ENCODE measurements around the gene ABCC6.
A peak's percentile ranks its signal among the peaks of the same experiment; 100 is the strongest.
"Not testable (repeated sequence)": the region's sequence is repeated elsewhere in the genome, so short reads cannot be mapped to it uniquely, and the experiment has no call there.

Gene ABCC6

DNA sequence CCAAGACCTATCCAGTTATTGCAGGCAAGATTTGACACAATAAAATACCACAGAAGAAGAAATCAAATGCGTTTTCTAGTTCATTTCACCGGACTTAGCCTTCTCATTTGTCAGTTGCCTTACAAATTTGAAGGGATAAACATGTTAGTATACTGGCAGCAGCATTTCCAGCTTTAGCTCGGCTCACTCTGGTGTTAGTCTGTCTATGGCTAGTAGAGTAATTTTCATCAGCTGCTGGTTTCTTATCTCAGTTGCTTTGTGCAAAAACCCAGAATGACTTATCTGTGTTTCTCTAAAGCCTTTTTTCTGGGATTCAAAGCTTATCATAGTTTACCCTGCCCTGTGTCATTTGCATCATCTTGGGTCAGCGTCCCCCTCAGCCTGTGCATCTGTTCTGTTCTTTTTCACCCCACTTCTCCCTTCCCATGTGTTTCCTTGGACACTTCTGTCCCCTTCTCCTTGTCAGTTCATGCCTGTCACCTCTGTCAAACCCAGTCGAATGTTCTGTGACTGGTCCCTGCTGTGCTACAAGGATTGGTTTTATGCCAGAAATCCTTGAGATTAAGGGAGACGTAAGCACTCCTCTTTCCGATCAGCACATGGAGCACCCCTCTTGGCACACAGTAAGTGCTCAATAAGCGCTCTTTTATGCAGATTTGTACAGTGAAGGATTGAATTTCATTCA is 23.4 kb upstream of the ABCC6 start:
- H3K4me1 Mint-ChIP-seq (ENCODE audit: low read depth); H3K27me3 Mint-ChIP-seq; H3K36me3 Mint-ChIP-seq (ENCODE audit: low read depth); intact Hi-C loops (cut with micrococcal nuclease); H3K27ac Mint-ChIP-seq; H3K9me3 Mint-ChIP-seq; H3K4me3 Mint-ChIP-seq: not testable (repeated sequence)

DNA sequence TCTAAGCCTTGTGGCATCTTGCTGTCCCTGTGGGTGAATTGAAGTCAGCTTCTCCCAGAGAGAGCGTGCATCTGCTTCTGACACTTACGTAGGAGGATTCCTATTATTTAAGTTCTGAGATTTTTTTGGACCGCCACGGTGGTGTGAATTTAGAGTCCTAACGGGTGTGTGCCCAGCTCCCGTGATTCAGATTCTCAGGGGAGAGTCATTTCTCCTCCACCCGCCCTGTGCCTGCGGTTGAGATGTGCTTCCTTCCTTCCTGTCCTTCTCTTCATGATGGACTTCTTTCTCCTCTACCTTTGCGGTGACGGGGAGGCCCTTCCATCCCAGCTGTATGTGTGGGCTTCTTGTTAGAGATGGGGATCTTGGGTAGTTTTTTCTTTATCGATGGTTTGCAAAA is 20.6 kb upstream of the ABCC6 start:
- H3K27ac Mint-ChIP-seq; H3K4me3 Mint-ChIP-seq; H3K9me3 Mint-ChIP-seq; H3K36me3 Mint-ChIP-seq (ENCODE audit: low read depth); intact Hi-C loops (cut with micrococcal nuclease); H3K4me1 Mint-ChIP-seq (ENCODE audit: low read depth); H3K27me3 Mint-ChIP-seq: not testable (repeated sequence)

DNA sequence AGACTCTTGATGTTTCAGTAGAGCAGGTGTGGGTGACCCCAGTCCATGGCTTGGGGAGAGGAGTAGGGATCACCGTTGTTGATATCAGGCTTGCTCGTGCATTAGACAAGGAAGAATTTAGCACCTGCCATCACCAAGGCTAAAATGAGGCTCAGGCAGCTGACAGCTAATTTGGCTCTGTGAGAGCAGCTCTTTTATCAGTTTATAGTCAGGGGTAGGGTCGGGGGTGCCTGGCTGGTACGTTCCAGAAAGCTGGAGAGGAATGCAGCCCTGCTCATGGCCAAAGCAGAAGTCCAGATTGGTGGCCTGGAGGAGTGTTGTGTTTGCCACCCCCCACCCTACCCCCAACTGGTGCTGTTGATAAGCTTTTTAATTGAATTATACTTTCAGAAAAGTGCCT is 17.4 kb upstream of the ABCC6 start:
- H3K4me1 Mint-ChIP-seq (ENCODE audit: low read depth): not testable (repeated sequence)

DNA sequence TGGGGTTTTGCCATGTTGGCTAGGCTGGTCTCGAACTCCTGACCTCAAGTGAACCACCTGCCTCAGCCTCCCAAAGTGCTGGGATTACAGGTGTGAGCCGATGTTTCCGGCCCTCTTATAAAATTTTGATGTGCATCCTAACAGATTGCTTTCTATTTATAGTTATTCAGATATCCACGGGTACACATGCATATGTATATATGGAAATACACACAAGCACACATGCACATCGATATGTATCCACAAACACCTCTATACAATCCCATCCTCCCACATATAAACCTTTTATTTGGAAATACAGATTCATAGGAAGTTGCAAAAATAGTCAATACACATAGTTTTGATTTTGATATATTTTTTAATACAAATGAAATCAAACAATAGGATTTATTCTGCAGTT is 14.4 kb upstream of the ABCC6 start:
- H3K4me1 Mint-ChIP-seq (ENCODE audit: low read depth); intact Hi-C loops (cut with micrococcal nuclease); H3K36me3 Mint-ChIP-seq (ENCODE audit: low read depth); H3K4me3 Mint-ChIP-seq; H3K9me3 Mint-ChIP-seq; H3K27me3 Mint-ChIP-seq; H3K27ac Mint-ChIP-seq: not testable (repeated sequence)

More for the DNA sequence above, 17.4 kb upstream of the ABCC6 start:
- H3K27me3 Mint-ChIP-seq; intact Hi-C loops (cut with micrococcal nuclease); H3K9me3 Mint-ChIP-seq; H3K36me3 Mint-ChIP-seq (ENCODE audit: low read depth); H3K4me3 Mint-ChIP-seq; H3K27ac Mint-ChIP-seq: not testable (repeated sequence)

DNA sequence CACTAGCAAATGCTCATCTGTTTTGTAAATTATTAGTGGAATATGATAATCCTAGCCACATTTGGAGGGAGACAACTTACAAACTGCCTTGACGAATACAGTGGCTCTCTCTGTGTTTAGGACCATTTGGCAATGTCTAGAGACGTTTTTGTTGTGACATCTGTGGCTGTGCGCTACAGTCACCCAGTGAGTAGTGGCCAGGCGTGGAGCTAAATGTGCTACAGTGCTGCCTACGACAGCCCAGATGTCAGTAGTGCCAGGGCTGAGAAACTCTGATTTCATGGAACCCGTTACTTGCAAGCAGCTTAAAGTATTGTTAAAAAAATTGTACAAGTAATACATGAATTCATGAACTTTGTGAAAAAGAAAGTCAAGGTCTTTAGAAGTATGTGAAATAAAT is 13.8 kb upstream of the ABCC6 start:
- intact Hi-C loops (cut with micrococcal nuclease); H3K9me3 Mint-ChIP-seq; H3K27me3 Mint-ChIP-seq; H3K4me1 Mint-ChIP-seq (ENCODE audit: low read depth); H3K36me3 Mint-ChIP-seq (ENCODE audit: low read depth); H3K4me3 Mint-ChIP-seq; H3K27ac Mint-ChIP-seq: not testable (repeated sequence)

DNA sequence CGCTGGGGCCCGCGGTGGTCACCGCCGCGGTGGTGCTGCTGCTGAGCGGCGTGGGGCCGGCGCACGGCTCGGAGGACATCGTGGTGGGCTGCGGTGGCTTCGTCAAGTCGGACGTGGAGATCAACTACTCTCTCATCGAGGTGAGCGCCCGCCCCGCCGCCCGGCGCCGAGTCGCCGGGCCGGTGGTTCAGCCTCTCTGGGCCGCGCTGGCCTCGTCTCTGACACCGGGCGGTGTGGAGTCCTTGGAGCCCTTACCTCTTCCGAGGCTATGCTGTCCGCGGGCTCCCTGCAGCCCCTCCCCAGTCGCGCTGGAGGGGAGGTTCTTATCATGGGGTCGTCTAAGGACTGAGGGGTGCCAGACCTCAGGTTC is 9.4 kb upstream of the ABCC6 start:
- H3K27ac Mint-ChIP-seq; H3K4me1 Mint-ChIP-seq (ENCODE audit: low read depth); H3K9me3 Mint-ChIP-seq; intact Hi-C loops (cut with micrococcal nuclease); H3K4me3 Mint-ChIP-seq; H3K36me3 Mint-ChIP-seq (ENCODE audit: low read depth); H3K27me3 Mint-ChIP-seq: not testable (repeated sequence)

DNA sequence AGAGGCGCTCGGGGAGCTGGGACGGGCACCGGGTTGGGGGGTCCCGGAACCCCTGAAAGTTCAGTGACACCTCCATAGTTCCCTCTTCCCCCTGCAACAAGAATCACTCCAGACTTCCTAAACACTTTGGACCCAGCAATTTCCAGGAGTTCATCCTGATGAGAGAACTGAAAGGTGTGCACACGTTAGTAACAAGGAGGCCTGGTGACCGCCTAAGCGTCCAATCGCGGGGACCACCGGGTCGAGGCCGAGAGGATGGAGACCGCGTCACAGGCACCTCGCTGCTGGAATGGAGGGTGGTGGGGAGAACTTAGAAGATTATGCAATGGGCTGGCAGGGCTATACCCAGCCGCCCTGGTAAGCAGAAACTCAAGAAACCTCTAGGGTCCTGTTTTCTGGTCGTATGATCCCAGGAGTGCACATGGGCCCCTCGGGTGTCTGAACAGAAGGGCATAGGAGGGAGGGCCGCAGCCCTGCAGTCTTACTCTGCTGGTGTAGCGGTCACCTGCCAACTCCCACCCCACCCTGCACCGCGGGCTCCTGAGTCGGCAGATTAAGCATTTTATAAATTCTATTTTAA is 458 bp upstream of the ABCC6 start:
- H3K27ac Mint-ChIP-seq; intact Hi-C loops (cut with micrococcal nuclease); H3K36me3 Mint-ChIP-seq (ENCODE audit: low read depth); H3K27me3 Mint-ChIP-seq; H3K4me1 Mint-ChIP-seq (ENCODE audit: low read depth); H3K9me3 Mint-ChIP-seq: not testable (repeated sequence)
- peak overlapping the region; percentile 44 for H3K4me3 Mint-ChIP-seq

DNA sequence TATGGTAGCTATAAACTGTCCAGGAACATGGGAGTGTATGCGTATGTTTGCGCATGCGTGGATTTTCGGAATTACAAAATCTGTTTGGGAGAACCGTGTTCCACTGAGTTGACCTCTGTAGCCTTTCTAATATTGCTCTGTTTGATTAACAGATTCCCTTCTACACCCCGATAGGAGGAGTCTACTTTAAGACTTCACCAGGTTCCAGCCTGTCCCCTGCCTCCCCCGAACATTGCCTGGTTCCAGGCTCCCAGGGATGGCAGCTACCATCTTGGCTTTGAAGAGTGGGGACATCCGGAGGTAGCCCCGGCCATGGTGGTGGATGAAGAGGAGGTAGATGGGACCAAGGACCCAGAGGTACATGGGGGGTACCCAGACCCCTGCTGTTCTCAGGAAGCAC is 1.9 kb downstream of the ABCC6 start:
- H3K9me3 Mint-ChIP-seq; H3K4me1 Mint-ChIP-seq (ENCODE audit: low read depth); H3K27ac Mint-ChIP-seq; H3K36me3 Mint-ChIP-seq (ENCODE audit: low read depth); intact Hi-C loops (cut with micrococcal nuclease); H3K27me3 Mint-ChIP-seq; H3K4me3 Mint-ChIP-seq: not testable (repeated sequence)

DNA sequence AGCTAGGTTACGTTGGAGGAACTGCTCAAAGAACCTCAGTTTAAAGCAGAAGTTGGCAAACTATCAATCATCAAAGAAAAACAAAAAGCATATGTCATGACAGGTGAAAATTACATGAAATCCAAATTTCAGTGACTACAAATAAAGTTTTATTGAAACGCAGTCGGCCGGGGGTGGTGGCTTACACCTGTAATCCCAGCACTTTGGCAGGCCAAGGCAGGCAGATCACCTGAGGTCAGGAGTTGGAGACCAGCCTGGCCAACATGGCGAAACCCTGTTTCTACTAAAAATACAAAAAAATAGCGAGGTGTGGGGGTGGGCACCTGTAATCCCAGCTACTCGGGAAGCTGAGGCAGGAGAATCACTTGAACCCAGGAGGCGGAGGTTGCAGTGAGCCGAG is 2.8 kb downstream of the ABCC6 start:
- H3K4me1 Mint-ChIP-seq (ENCODE audit: low read depth); H3K27me3 Mint-ChIP-seq; H3K36me3 Mint-ChIP-seq (ENCODE audit: low read depth); H3K9me3 Mint-ChIP-seq; H3K27ac Mint-ChIP-seq; intact Hi-C loops (cut with micrococcal nuclease); H3K4me3 Mint-ChIP-seq: not testable (repeated sequence)

DNA sequence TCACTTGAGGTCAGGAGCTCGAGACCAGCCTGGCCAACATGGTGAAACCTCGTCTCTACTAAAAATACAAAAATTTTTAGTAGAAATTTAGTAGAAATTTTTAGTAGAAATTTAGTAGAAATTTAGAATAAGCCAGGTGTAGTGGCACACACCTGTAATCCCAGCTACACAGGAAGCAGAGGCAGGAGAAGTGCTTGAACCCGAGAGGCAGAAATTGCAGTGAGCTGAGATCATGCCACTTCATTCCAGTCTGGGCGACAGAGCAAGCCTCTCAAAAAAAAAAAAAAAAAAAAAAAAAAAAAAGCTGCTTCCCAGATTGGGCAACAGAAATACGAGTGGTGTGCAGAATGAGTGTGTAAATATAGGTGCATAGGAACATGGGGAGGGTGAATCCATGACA is 4.5 kb downstream of the ABCC6 start:
- H3K36me3 Mint-ChIP-seq (ENCODE audit: low read depth); H3K9me3 Mint-ChIP-seq; H3K27me3 Mint-ChIP-seq; H3K4me3 Mint-ChIP-seq; H3K27ac Mint-ChIP-seq; intact Hi-C loops (cut with micrococcal nuclease): not testable (repeated sequence)
- H3K4me1 Mint-ChIP-seq (ENCODE audit: low read depth): peaks cover 16% of the 10 kb centered on the region

DNA sequence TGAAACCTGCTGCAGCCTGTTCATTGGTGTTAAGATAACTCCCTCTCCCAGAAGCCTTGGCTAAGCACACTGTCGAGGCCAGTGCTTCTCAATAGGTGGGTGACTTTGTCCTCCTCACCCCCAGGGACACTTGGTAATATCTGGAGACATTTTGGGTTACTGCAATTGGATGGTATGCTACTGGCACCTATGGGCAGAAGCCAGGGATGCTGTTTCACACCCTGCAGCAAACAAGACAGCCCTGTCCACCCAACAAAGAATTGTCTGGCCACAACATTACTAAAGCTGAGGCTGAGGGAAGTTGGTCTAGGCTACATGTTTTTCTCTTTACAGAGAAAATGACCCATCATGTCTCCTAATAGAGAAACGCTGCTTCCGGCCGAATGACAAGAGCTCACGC is 4.9 kb downstream of the ABCC6 start:
- H3K9me3 Mint-ChIP-seq; H3K36me3 Mint-ChIP-seq (ENCODE audit: low read depth); H3K27me3 Mint-ChIP-seq; H3K27ac Mint-ChIP-seq; intact Hi-C loops (cut with micrococcal nuclease); H3K4me3 Mint-ChIP-seq: not testable (repeated sequence)
- H3K4me1 Mint-ChIP-seq (ENCODE audit: low read depth): peaks cover 16% of the 10 kb centered on the region

DNA sequence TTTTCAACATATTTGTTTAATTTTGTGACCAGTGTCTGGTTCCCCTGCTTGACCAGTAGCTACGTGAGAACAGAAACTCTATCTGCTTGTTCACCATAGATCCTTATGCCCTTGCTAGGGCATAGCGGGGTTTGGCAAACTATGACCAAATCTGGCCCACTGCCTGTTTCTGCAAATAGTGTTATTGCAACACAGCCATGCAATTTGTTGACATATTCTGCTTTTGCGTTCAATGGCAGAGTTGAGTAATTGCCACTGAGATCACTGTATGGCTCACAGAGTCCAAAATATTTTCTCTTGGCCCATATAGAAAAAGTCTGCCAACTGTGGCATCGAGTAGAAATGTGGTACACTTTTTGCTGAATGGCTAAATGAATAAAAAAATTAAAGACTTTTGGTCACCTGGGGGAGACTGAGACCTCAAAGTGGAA is 9.4 kb downstream of the ABCC6 start:
- H3K4me3 Mint-ChIP-seq; H3K27me3 Mint-ChIP-seq; H3K9me3 Mint-ChIP-seq; H3K36me3 Mint-ChIP-seq (ENCODE audit: low read depth); intact Hi-C loops (cut with micrococcal nuclease): not testable (repeated sequence)
- peaks cover 12% of the 10 kb centered on the region for H3K4me1 Mint-ChIP-seq (ENCODE audit: low read depth)
- H3K27ac Mint-ChIP-seq: peak overlapping the region; percentile 63

DNA sequence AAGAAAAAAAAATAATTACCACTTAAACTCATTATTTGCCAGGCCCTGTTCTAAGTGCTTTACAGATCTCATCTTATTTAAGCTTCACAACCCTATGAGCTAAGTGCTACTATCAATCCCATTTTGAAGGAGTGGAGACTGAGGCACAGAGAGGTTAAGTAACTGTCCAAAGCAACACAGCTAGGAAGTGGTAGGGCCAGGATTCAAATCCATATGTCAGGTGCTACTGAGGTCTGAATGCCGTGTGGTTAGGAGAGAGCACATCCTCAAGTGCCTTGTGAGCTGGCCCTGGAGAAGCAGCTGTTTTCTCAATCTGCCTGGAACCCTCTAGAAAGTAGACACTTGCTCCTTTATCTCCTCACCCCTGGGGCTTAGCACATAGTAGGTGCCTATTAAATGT is 11.9 kb downstream of the ABCC6 start:
- H3K27ac Mint-ChIP-seq; H3K36me3 Mint-ChIP-seq (ENCODE audit: low read depth); H3K9me3 Mint-ChIP-seq; H3K27me3 Mint-ChIP-seq; H3K4me3 Mint-ChIP-seq; intact Hi-C loops (cut with micrococcal nuclease): not testable (repeated sequence)
- H3K4me1 Mint-ChIP-seq (ENCODE audit: low read depth): peaks cover 32% of the 10 kb centered on the region

DNA sequence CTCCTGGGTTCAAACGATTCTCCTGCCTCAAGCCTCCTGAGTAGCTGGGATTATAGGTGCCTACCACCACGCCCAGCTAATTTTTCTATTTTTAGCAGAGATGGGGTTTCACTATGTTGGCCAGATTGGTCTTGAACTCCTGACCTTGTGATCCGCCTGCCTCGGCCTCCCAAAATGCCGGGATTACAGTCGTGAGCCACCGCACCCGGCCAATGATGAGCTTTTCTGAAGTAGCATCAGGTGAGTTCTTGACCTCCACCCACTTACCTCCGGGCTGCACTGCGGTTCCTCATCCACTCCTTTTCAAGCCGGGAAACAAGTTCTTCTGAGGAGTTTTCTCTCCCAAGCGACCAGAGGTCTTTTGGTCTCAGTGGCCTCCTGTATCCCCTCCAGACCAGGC is 14.8 kb downstream of the ABCC6 start:
- intact Hi-C loops (cut with micrococcal nuclease); H3K27me3 Mint-ChIP-seq; H3K9me3 Mint-ChIP-seq; H3K4me3 Mint-ChIP-seq; H3K36me3 Mint-ChIP-seq (ENCODE audit: low read depth): not testable (repeated sequence)
- Mint-ChIP-seq H3K4me1 (ENCODE audit: low read depth) (peaks cover 35% of the 10 kb centered on the region), H3K27ac (peak overlapping the region; percentile 71)

DNA sequence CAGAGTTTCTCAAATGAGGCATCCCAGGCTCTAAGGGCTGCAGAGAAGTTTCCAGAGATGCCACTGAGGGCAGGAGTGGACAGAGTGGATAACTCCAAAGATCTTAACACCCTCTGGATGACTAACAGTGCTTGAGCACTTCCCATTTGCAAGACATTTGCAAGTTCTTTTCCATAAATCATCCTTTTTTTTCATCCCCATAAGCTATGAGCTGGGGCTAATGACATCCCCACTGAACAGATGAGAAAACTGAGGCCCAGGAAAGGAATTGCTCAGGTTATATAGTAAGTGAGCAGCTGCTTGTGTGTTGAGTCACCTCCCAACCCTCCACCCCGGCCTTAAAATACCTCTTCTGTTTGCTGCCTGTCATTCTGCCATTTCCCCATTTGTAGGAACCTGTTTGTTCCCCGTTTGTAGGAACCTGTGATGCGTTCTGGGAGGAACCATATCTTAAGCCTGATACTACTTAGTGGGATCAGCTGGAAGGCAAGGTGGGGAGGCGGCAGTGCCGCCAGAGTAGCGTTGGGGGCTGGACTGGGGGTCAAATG is 15.4 kb downstream of the ABCC6 start:
- Mint-ChIP-seq H3K27ac (peak overlapping the region; percentile 71), H3K4me1 (ENCODE audit: low read depth) (peaks cover 35% of the 10 kb centered on the region)
- H3K4me3 Mint-ChIP-seq; H3K36me3 Mint-ChIP-seq (ENCODE audit: low read depth); intact Hi-C loops (cut with micrococcal nuclease); H3K9me3 Mint-ChIP-seq; H3K27me3 Mint-ChIP-seq: not testable (repeated sequence)
